Caco-2 (cell line): Measurements from ENCODE around the gene FABP1. TPM values are rescaled to one million over a fixed set of nuclear protein-coding genes. Genes with fewer than 3 reads are reported as not detected.

Experiments
- BruUV-seq: library from RNA; stranded (reverse); fragments of 400-500 nt; replicated peaks from 2 replicates; lab custom pipeline; 2021; lab: Mats Ljungman, UMichigan
- CTCF ChIA-PET: fragments of 300-600 bp; sonication (Branson Sonifier 250); formaldehyde crosslinking; loops from one replicate; lab custom pipeline; 2022; ENCODE audit warnings: antibody characterized with exemption; lab: Charles Lee
- POLR2A ChIA-PET: fragments of 300-600 bp; sonication (Branson Sonifier 250); formaldehyde crosslinking; loops from one replicate; lab custom pipeline; 2022; ENCODE audit warnings: antibody characterized with exemption; lab: Charles Lee
- DNase-seq, 2 experiments: peaks; one replicate each; pipeline versions ENCODE4 v3.0.0 to v3.0.0-alpha.2; 2020 to 2022
- H3K27me3 ChIP-seq: replicated peaks from 2 replicates; pipeline ENCODE4 v1.6.0; 2011; ENCODE audit warnings: low read length; ENCODE audit not compliant: control insufficient read depth, insufficient read depth
- H3K36me3 ChIP-seq: 2 replicates; pipeline ENCODE4 v1.5.1; 2011; ENCODE audit warnings: low read length; ENCODE audit not compliant: control insufficient read depth, insufficient read depth
- H3K4me1 ChIP-seq: fragments of 250-450 bp; sonication (Bioruptor Pico); 2 replicates; pipeline ENCODE4 v1.5.1; 2020; ENCODE audit warnings: mild to moderate bottlenecking
- H3K4me3 ChIP-seq: 2 replicates; pipeline ENCODE4 v1.5.1; 2011; ENCODE audit warnings: low read depth, mild to moderate bottlenecking, control low read depth, low read length
- H3K9me3 ChIP-seq: fragments of 250-450 bp; sonication (Bioruptor Pico); 2 replicates; pipeline ENCODE4 v1.5.1; 2020; ENCODE audit warnings: mild to moderate bottlenecking, moderate library complexity
- H3K27ac Mint-ChIP-seq: one replicate; pipeline ENCODE4 v1.8.0; 2022; ENCODE audit warnings: mixed read lengths; ENCODE audit not compliant: unreplicated experiment
- H3K27me3 Mint-ChIP-seq: one replicate; pipeline ENCODE4 v1.8.0; 2022; ENCODE audit warnings: mixed read lengths; ENCODE audit not compliant: insufficient read depth, unreplicated experiment
- H3K36me3 Mint-ChIP-seq: one replicate; pipeline ENCODE4 v1.8.0; 2022; ENCODE audit warnings: mild to moderate bottlenecking, mixed read lengths; ENCODE audit not compliant: insufficient read depth, unreplicated experiment
- H3K4me1 Mint-ChIP-seq: one replicate; pipeline ENCODE4 v1.8.0; 2022; ENCODE audit warnings: low read depth, mixed read lengths; ENCODE audit not compliant: unreplicated experiment
- H3K4me3 Mint-ChIP-seq: one replicate; pipeline ENCODE4 v1.8.0; 2022; ENCODE audit warnings: mild to moderate bottlenecking, moderate library complexity, mixed read lengths; ENCODE audit not compliant: unreplicated experiment
- H3K9me3 Mint-ChIP-seq: one replicate; pipeline ENCODE4 v1.8.0; 2022; ENCODE audit warnings: mixed read lengths; ENCODE audit not compliant: unreplicated experiment
- CTCF ChIP-seq, 2 experiments: fragments of 200-600 bp in 1 of 2; IDR thresholded peaks; 1 replicate in 1 of 2; 2 replicates in 1 of 2; pipeline versions ENCODE4 v1.5.1 to v1.8.0; 2011 to 2022; ENCODE audit warnings: antibody characterized with exemption in 1 of 2, control low read depth in 1 of 2, inconsistent platforms in 1 of 2, low read depth in 1 of 2, low read length in 1 of 2, mild to moderate bottlenecking in 1 of 2, moderate library complexity in 1 of 2; ENCODE audit not compliant: insufficient read depth in 1 of 2, severe bottlenecking in 1 of 2, unreplicated experiment in 1 of 2
- intact Hi-C: fragments of 100-400 bp; cut with micrococcal nuclease; formaldehyde crosslinking; loops from one replicate; pipeline ENCODE4 v1.10.0; 2022; ENCODE audit not compliant: unreplicated experiment
- total RNA-seq: library from RNA; stranded (reverse); gene quantifications from 2 replicates; pipeline ENCODE4 v1.2.3, GENCODE V29; 2022

FABP1 gene
- total RNA-seq, 1 experiment from 2014 or later = 44.5 TPM

- no peaks in the 10 kb centered on the region for H3K27me3 Mint-ChIP-seq
- no peaks in the 10 kb centered on the region for H3K4me1 Mint-ChIP-seq
- no peak overlapping the region for H3K27ac Mint-ChIP-seq
- no peak for TF ChIP-seq CTCF (IDR thresholded peaks at IDR 0.05; ENCODE audit: insufficient read depth in 1 of 2, low read depth in 1 of 2, low read length in 1 of 2, severe bottlenecking in 1 of 2, unreplicated experiment in 1 of 2)
- CTCF ChIA-PET = no interaction called here
- H3K9me3 ChIP-seq = no peaks in the 10 kb centered on the region
- no peak overlapping the region for H3K4me3 Mint-ChIP-seq
- POLR2A ChIA-PET = no interaction called here
- peaks cover 4% of the 10 kb centered on the region; the same call in 1 of the 2 replicates for H3K4me1 ChIP-seq
- no TSS peak for BruUV-seq
- no peaks in the 10 kb centered on the region for H3K9me3 Mint-ChIP-seq
- no peaks in the 10 kb centered on the region for H3K36me3 ChIP-seq
- H3K36me3 Mint-ChIP-seq = no peaks in the 10 kb centered on the region
- H3K4me3 ChIP-seq = no peak overlapping the region
- no peak for DNase-seq
- intact Hi-C loops = no loop called here
- no peaks in the 10 kb centered on the region for H3K27me3 ChIP-seq
These were observed 19.1 kb downstream of the FABP1 start for GRCh38 chr2:88108796-88109195.

DNA sequence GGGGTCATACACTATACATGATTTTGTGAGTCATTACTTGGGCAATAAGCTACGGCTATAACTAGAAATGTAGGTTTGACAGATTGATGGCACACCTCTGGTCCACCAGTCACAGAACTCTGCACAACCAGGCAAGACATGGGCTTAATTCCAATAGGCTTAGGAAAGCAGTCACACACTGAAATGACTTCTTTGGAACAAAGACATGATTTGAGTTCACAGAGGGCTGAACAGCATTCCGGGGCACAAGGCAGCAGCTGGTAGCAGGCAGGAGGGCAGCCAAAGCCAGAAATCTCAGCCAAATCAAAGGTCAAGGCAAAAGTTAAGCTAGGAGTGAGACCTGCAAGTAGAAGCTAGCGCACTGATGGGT is 27.4 kb downstream of the FABP1 start:
- H3K4me1 ChIP-seq = no peaks in the 10 kb centered on the region
- H3K4me1 Mint-ChIP-seq = no peaks in the 10 kb centered on the region
- H3K9me3 ChIP-seq = no peaks in the 10 kb centered on the region
- H3K4me3 Mint-ChIP-seq = no peak overlapping the region
- no peaks in the 10 kb centered on the region for H3K36me3 ChIP-seq
- intact Hi-C loops = no loop called here
- CTCF ChIA-PET = interaction anchor here (1.3 kb wide), 1 partner anchor 40 kb away, joined by 6 read pairs; no protein-coding TSS in a partner anchor
- no peak overlapping the region for H3K4me3 ChIP-seq
- H3K27me3 ChIP-seq = no peaks in the 10 kb centered on the region
- POLR2A ChIA-PET = no interaction called here
- BruUV-seq = no TSS peak
- TF ChIP-seq CTCF (IDR thresholded peaks at IDR 0.05; ENCODE audit: insufficient read depth in 1 of 2, low read depth in 1 of 2, low read length in 1 of 2, severe bottlenecking in 1 of 2, unreplicated experiment in 1 of 2) = no peak
- no peak for DNase-seq
- no peaks in the 10 kb centered on the region for H3K9me3 Mint-ChIP-seq
- no peaks in the 10 kb centered on the region for H3K36me3 Mint-ChIP-seq
- H3K27me3 Mint-ChIP-seq = no peaks in the 10 kb centered on the region
- H3K27ac Mint-ChIP-seq = no peak overlapping the region

GRCh38 chr2:88099798-88100488 is 27.9 kb downstream of the FABP1 start:
- no peak for TF ChIP-seq CTCF (IDR thresholded peaks at IDR 0.05; ENCODE audit: insufficient read depth in 1 of 2, low read depth in 1 of 2, low read length in 1 of 2, severe bottlenecking in 1 of 2, unreplicated experiment in 1 of 2)
- no peaks in the 10 kb centered on the region for H3K4me1 Mint-ChIP-seq
- no peaks in the 10 kb centered on the region for H3K27me3 Mint-ChIP-seq
- no peaks in the 10 kb centered on the region for H3K36me3 Mint-ChIP-seq
- no TSS peak for BruUV-seq
- POLR2A ChIA-PET = no interaction called here
- H3K4me3 Mint-ChIP-seq = no peak overlapping the region
- H3K9me3 Mint-ChIP-seq = no peaks in the 10 kb centered on the region
- H3K4me3 ChIP-seq = no peak overlapping the region
- H3K4me1 ChIP-seq = no peaks in the 10 kb centered on the region
- no peaks in the 10 kb centered on the region for H3K36me3 ChIP-seq
- intact Hi-C loops = no loop called here
- no peaks in the 10 kb centered on the region for H3K27me3 ChIP-seq
- CTCF ChIA-PET = interaction anchor here (1.3 kb wide), 1 partner anchor 39 kb away, joined by 6 read pairs; no protein-coding TSS in a partner anchor
- DNase-seq = peak; percentile 35 to 59
- no peaks in the 10 kb centered on the region for H3K9me3 ChIP-seq
- H3K27ac Mint-ChIP-seq = no peak overlapping the region
